ENCODE measurements around the gene RIPK4. TPM values are rescaled to one million over a fixed set of nuclear protein-coding genes. Genes with fewer than 3 reads are reported as not detected.

RIPK4 gene
- 1 to 10 TPM in 3 of 12 donors, under 1 TPM in 7, not detected in 2; 0.23 to 7.6 (median 0.35) TPM for polyA plus RNA-seq (ENCODE audit: insufficient read length in 12 of 12)
- long read RNA-seq, donor 1, partial matches to known transcripts, result 0 of 1 reads
- long read RNA-seq, donor 1, other reads (novel, unspliced or antisense), result 0 of 1 reads
- long read RNA-seq, donor 2, result 0 reads
- long read RNA-seq, donor 3, result 0 reads
- long read RNA-seq, donor 4, result 0 reads
- long read RNA-seq, donor 5, partial matches to known transcripts, result 0 of 1 reads
- long read RNA-seq, donor 5, other reads (novel, unspliced or antisense), result 0 of 1 reads
- long read RNA-seq, donor 6, result 0 reads
- long read RNA-seq, donor 7, partial matches to known transcripts, result 0 of 1 reads
- long read RNA-seq, donor 7, other reads (novel, unspliced or antisense), result 0 of 1 reads
- long read RNA-seq, donor 8, result 0 reads
- long read RNA-seq, donor 9, result 0 reads
- long read RNA-seq, donor 10, result 0 reads
- long read RNA-seq, donor 11, result 0 reads

GRCh38 chr21:41766883-41767605, at the start of gene RIPK4:
Gene RIPK4 (minus strand): TSS chr21:41767052. CDS start chr21:41767041, 11 bp downstream.
- no peak for DNase-seq

DNA sequence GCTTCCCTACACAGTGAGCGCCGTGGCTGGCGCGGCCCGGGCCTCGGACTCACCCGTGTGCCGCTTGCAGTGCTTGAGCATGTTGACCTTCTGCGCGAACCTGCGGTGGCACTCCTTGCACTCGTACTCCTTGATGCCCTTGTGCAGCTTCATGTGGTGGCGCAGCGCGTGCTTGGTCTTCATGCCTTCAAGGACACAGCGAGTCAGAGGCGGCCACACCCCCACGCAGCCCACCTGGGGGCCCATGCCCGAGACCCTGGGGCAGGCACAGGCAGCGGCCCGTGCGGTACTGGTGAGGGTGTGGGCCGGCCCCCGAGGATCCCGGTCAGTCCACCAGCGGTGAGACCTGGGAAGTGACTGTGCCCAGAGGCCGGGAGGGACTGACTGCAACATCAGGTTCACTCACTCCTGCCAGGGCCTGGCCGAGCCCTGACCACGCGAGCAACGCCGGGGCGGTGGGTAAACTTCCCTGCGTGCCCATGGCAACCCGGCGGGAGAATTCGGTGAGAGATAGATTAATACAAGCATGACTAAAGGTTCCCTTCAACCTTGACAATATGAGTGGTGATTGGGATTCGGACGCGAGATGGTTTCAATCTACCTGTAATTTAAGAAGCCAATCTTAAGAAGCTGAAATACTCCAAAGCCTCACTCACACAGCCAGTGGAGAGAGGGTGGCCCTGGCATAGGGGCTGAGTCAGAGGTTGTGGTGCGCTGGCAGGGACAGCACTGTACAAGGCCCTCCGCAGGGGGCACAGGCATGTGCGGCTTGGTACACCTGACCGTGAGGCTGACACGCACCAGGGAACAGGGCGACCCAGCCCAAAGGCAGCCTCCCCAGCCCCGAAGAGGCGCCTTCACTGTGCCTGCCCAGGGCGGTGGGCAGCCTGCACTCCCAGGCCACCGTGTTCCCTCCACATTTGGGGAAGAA, 49.1 kb upstream of the RIPK4 start:
- no peak for DNase-seq

GRCh38 chr21:41813226-41813625, 46.4 kb upstream of the RIPK4 start:
- no peak for DNase-seq

GRCh38 chr21:41812679-41813078, 45.8 kb upstream of the RIPK4 start:
- DNase-seq, result no peak

GRCh38 chr21:41810597-41810932, 43.7 kb upstream of the RIPK4 start:
- DNase-seq, result no peak

GRCh38 chr21:41809891-41810596, 43.2 kb upstream of the RIPK4 start:
- no peak for DNase-seq

DNA sequence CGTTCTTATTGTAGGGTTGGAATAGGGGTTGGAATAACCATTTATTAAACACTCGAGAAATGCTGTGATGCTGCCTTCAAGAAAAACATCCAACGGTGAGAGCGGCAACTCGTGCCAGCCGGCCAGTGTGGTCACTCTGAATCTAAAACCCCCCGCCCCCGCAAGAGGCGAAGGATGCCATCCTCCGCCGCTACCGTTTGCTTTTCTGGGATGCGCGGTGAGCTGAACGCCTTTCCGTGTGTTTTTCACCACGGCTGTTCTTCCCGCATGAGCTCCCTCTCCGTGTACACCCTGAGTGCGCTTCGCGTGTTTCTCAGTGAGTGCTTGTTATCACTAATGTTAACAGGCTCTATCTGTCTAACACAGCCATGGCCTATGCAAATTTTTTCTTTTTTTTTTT, 42.0 kb upstream of the RIPK4 start:
- no peak for DNase-seq

GRCh38 chr21:41808094-41808493, 41.2 kb upstream of the RIPK4 start:
- no peak for DNase-seq

DNA sequence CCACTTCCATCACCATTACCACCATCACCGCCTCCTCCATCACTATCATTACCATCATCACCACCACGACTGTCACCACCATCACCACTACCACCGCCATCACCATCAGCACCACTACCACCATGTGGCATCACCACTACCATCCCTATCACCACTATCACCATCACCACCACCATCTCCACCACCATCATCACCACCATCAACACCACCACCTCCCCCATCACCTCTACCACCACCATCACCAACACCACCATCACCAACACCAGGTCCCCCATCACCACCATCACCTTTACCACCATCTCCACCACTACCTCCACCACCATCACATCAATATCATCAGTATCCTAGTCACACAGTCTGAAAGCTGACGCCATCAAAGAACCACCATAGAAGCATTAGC, 39.9 kb upstream of the RIPK4 start:
- no peak for DNase-seq

- no peak for DNase-seq
These were observed 38.8 kb upstream of the RIPK4 start for GRCh38 chr21:41805643-41806042.

DNA sequence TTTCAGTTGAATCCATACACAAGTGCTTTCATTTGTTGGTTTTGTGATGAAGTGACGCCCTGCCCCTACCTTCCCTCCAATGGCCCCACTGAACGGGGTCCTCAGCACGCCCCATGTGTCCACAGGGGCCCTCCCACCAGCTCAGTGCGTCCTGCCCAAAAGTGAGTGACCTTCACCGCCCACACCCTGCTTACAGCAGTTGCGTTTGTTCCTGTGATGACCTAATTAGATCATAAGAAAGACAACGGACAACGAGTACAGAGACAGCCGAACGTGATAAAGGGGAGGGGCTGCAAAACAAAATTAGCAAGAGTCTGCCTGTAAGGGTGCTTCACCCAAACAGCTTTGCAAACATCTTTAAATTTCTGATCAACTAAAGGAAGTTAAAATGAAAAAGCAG, 38.2 kb upstream of the RIPK4 start:
- DNase-seq, result no peak

GRCh38 chr21:41804381-41804780, 37.5 kb upstream of the RIPK4 start:
- DNase-seq, result no peak

- DNase-seq, result no peak
These were observed 36.5 kb upstream of the RIPK4 start for GRCh38 chr21:41803316-41803715.

GRCh38 chr21:41802684-41803083, 35.8 kb upstream of the RIPK4 start:
- peak; percentile 68 for DNase-seq

DNA sequence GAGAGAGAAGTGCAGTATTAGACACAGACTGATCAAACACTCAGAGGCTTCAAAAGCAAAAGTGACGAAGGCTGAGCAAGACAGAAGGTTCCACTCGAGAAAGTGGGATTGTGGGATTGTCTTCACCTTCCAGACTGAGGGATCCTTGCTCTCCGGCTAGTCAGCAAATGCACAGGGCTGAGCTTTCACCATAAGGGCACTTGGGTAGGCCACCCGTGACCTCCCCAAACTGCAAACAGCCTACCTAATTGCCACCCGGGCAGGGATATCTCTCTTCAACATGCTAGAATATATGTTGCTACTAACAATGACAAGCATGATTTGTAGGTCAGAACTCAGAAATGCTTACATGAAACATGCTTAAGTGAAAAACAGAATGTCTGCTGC, 35.3 kb upstream of the RIPK4 start:
- no peak for DNase-seq

GRCh38 chr21:41801321-41802197, 34.7 kb upstream of the RIPK4 start:
- DNase-seq, result no peak

DNA sequence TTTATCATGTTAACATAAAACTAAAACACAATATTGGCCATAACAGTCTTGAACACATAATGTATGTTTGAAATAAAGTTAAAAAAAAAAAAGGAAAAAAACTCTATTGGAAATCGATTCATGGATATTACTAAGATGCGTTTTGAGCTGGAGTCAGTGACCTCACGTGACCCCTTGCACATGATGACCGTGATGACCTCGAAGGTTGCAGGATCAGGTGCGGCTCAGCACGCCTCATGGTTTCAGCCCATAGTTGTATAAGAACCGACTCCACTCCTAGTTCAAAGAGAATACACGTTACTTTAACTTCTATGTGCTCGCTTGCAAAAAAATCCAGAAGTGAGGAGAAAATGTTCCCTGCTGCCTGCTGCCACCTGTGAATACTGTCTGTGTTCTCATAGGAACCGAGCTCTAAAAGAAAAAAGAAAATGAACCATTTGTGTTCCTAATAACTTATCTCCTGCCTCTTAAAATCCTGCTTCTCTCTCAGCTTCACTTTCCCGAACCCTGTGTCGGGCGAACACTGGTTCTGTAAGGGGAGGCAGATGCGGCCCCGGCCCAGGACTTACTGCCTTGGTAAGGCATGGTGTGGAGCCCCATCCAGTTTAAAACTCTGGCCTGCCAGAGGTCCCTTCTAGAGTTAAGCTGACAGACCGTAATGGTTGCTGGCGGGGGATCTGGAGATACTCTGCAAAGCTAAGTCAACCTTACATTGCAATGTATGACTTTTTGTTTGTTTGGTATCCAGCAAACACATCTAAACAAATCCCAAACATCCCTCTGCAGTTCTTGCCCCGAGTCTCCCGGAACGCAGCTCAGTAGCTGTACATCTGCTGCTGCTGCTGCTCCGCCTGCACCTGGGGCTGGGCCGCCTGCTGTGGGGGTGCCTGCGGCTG, 33.8 kb upstream of the RIPK4 start:
- no peak for DNase-seq

DNA sequence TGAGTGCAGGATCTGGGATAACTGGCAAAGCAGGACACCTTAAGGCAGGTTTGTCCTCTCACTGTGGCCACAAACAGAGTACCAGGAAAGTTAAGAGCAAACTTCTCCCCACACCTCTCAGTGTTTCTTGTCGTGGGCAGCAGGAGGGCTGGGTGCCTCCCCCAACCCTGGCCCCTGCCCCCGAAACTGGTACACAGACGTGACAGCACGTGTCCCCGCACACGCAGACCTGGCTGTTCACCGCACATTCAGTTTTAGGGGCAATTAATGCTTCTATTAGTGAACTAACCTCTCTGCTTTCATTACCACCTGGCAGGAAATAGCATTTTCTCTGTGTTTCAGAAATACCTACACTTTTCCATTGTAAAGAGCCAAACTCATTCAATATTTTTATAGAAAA, 32.9 kb upstream of the RIPK4 start:
- no peak for DNase-seq

GRCh38 chr21:41798326-41798725, 31.5 kb upstream of the RIPK4 start:
- DNase-seq, result no peak
